GM12891 (cell line): ENCODE data around the gene MRPS22.

Experiments used
- PAX5 ChIP-seq: IDR thresholded peaks from 2 replicates; pipeline ENCODE4 v1.6.1; 2011; ENCODE audit warnings: low read length, moderate library complexity, mild to moderate bottlenecking; ENCODE audit not compliant: insufficient read depth, severe bottlenecking
- POLR2A ChIP-seq: IDR thresholded peaks from 2 replicates; pipeline ENCODE4 v1.6.1; 2011; ENCODE audit warnings: low read depth, low read length, control low read depth
- POLR2AphosphoS5 ChIP-seq: IDR thresholded peaks from 2 replicates; pipeline ENCODE4 v1.6.1; 2011; ENCODE audit warnings: low read depth, low read length, control low read depth
- POU2F2 ChIP-seq: IDR thresholded peaks from 2 replicates; pipeline ENCODE4 v1.6.1; 2011; ENCODE audit warnings: low read depth, mild to moderate bottlenecking, control low read depth, low read length, moderate library complexity
- SPI1 ChIP-seq: IDR thresholded peaks from 2 replicates; pipeline ENCODE4 v1.6.1; 2011; ENCODE audit warnings: low read depth, low read length, control low read depth
- TAF1 ChIP-seq: IDR thresholded peaks from 2 replicates; pipeline ENCODE4 v1.6.1; 2011; ENCODE audit warnings: low read depth, low read length, control low read depth

- TF ChIP-seq POLR2A (no peak), POLR2AphosphoS5 (no peak), TAF1 (no peak), SPI1 (no peak), PAX5 (no peak), POU2F2 (no peak)
Observed at GRCh38 chr3:139326707-139327106, 17.1 kb upstream of the MRPS22 start.
